ENCODE data around the gene AZI2.

DNA sequence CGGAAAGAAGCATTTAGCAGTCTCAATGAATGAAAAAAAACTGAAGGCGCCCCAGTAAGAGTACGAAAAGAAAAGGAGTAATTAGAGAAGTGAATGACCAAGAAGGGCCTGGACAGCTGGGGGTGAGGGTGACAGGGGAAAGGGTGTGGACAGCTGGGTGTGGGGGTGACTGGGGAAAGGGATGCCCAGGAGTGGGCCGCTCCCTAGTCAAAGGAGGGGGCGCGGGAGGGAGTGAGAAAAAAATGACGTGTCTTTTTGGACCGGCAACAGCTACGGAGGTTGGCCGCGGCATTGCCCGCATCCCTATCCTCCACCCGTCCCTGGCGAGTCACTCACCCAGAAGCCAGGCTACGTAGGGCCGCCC lies 377 bp downstream of the AZI2 start:
- TF ChIP-seq POLR2A (IDR thresholded peaks at IDR 0.05; ENCODE audit: low read length) (no peak), GATA1 (IDR thresholded peaks at IDR 0.05; ENCODE audit: low read depth, low read length) (no peak)

Data from erythroblast (primary cell).